Neural progenitor cell (in vitro differentiated cells): ENCODE data around the gene PPA2.

Source experiments
- CTCF ChIP-seq: fragments of 200-600 bp; sonication (generic); IDR thresholded peaks from 2 replicates; pipeline ENCODE4 v1.5.1; 2017; ENCODE audit warnings: antibody characterized with exemption, mild to moderate bottlenecking
- EZH2phosphoT487 ChIP-seq: fragments of 200-600 bp; sonication (generic); IDR thresholded peaks from 2 replicates; pipeline ENCODE4 v1.6.1; 2017; ENCODE audit warnings: antibody characterized with exemption

GRCh38 chr4:105510245-105510644 is 36.4 kb upstream of the PPA2 start:
- TF ChIP-seq CTCF = no peak
- no peak for TF ChIP-seq EZH2phosphoT487
